ENCODE measurements around the gene RPH3AL.

- TF ChIP-seq CTCF (IDR thresholded peaks at IDR 0.05) (no peak), POLR2A (IDR thresholded peaks at IDR 0.05) (no peak)
Observed at GRCh38 chr17:214881-215331, 137.7 kb downstream of the RPH3AL start.
